ENCODE data around the gene LRP1B. TPM values are rescaled to one million over a fixed set of nuclear protein-coding genes. Genes with fewer than 3 reads are reported as not detected.

Gene LRP1B
- total RNA-seq, 4 donors from 2014 or later = 3.6 to 10.1 (median 6.1) TPM

DNA sequence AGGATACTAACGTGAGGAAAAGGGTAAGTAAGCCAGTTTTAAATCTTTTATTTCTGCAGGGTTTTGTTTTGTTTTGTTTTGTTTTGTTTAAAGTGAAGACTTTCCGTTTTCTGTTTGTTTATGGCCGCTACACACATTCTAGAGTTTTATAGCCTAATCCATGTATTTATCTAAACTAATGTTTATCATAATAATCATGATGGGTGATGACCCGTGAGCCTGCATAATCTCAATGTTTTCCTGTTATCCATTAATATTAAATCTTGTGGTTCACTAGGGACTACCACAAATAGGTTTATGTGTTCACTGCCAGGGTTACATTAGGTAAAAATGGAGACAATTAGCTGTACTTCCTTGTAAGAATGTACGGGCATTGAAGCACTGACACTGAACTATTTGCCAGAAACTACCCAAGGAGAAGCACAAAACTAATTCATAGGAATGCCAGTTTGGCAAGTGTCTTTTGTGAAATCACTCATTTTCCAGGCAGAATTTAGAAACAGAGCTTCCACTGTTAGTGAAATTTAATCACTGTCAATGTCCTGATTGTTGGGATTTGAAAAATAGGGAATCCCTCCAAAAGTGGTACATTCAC lies 574.8 kb downstream of the LRP1B start:
- no peak for ATAC-seq (ENCODE audit: low FRiP score)
- TF ChIP-seq, protein P1, sequence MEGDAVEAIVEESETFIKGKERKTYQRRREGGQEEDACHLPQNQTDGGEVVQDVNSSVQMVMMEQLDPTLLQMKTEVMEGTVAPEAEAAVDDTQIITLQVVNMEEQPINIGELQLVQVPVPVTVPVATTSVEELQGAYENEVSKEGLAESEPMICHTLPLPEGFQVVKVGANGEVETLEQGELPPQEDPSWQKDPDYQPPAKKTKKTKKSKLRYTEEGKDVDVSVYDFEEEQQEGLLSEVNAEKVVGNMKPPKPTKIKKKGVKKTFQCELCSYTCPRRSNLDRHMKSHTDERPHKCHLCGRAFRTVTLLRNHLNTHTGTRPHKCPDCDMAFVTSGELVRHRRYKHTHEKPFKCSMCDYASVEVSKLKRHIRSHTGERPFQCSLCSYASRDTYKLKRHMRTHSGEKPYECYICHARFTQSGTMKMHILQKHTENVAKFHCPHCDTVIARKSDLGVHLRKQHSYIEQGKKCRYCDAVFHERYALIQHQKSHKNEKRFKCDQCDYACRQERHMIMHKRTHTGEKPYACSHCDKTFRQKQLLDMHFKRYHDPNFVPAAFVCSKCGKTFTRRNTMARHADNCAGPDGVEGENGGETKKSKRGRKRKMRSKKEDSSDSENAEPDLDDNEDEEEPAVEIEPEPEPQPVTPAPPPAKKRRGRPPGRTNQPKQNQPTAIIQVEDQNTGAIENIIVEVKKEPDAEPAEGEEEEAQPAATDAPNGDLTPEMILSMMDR (IDR thresholded peaks at IDR 0.05) = no peak

DNA sequence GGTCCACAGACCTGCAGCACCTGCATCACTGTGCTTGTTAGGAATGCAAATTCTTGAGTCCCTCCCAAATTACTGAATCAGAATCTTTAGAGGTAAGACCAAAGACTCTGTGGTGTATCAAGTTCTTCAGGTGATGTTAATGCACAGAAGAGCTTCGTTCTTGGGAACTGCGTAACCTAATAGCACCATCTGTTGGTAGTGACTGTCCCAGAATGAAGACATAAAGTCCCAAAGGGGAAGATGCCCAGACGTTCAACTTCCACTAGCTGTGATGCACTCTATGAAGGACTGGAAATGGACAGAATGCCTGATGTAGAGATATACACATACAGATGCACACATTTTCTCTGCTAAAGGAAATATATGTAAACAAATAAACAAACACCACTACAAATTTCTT lies 576.0 kb downstream of the LRP1B start:
- DNase-seq (ENCODE audit: low spot score) (no peak), ATAC-seq (ENCODE audit: low FRiP score) (no peak)
- TF ChIP-seq, protein P1 (IDR thresholded peaks at IDR 0.05) = no peak

More for the DNA sequence above, 574.8 kb downstream of the LRP1B start:
- no peak for DNase-seq (ENCODE audit: low spot score)

DNA sequence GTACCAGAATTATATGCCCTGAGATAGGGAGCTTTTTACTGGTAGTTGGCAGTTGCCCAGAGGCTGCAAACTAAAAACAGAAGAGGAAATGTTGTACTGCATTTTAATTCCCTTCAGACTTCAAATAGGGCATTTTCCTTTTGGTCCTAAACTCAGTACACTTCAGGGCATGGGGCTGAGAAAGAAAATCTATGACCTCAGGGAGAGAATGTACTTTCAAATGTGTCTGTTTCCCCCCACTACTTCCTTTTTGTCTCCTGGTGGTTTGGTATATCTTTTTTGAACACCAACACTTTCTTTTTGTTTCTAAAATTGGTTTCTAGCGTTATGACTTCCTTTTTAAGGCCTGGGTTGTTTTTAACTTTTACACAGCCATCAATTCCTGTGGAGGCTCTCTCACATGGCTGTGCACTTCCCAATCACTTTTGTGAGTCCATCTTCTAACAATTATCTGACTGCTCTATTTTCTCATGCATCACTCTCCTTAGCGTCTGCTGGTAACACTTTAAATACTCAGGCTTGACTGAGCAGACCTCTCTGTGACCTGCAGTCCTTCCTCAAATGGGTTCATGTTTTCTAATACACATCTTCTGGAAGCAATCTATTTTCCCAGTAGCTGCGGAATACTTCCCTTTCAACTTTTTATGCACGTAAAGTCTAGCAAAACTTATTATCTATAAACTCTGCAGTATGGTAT lies 596.0 kb downstream of the LRP1B start:
- ATAC-seq (ENCODE audit: low FRiP score) = no peak
- TF ChIP-seq, protein P1 (IDR thresholded peaks at IDR 0.05) = no peak

DNA sequence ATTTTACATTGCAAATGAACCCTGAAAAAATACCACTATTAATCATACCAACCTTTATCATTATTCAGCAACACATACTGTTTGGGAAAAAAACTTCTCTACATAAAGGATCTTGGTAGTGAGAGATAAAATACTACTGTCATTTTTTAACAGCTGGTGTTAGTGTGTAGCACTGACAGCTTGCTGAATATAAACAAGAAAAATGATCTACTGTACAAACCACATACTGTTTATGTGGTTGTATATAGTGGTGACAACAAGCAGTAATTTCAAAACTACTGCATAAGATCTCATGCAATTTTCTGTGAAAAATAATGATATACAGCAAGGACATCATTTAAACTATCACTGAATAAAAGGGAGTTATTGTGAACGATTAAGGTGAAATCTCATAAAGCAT lies 601.2 kb downstream of the LRP1B start:
- TF ChIP-seq, protein P1 (IDR thresholded peaks at IDR 0.05) = no peak
- ATAC-seq (ENCODE audit: low FRiP score) (no peak), DNase-seq (ENCODE audit: low spot score) (no peak)

More for the DNA sequence above, 596.0 kb downstream of the LRP1B start:
- no peak for DNase-seq (ENCODE audit: low spot score)

DNA sequence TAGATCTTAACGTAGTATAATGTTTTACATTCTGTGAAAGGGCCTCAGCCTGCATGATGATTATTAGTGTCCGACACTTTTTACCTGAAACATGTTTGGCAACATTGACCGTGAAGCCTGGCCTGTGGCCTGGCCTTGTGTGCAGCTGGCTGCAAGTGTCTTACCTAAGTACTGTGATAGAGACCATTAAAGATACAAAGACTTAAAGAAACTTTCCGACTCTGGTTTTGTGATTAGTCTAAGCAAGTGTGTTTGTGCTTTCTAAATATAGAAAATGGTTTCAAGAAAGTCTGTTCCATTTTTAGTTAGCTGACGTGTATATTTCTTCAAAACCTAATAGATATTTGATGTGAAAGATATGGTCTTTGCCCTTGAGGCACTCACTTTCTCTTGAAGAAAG lies 601.8 kb downstream of the LRP1B start:
- DNase-seq (ENCODE audit: low spot score) (no peak), ATAC-seq (ENCODE audit: low FRiP score) (no peak)
- TF ChIP-seq, protein P1 (IDR thresholded peaks at IDR 0.05) = no peak

DNA sequence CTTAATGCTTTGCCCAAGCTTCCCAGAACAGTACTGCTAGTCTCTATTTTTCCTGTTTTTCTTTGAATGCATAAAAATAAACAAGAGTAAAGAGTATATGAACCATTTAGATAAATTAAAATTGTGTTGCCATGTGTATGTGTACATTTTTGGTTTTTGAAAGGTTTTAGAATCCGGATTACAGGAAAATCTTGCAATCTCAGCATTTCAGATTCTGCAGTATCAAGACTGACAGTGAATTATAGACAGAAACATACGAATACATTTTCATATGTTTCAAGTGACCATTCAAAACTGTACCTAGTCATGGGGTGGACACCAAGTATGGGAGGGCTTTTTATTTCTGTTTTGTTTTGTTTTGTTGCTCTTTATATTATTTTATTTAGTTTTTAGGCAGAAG lies 604.1 kb downstream of the LRP1B start:
- no peak for DNase-seq (ENCODE audit: low spot score)
- TF ChIP-seq, protein P1 (IDR thresholded peaks at IDR 0.05) = no peak
- ATAC-seq (ENCODE audit: low FRiP score) = no peak

DNA sequence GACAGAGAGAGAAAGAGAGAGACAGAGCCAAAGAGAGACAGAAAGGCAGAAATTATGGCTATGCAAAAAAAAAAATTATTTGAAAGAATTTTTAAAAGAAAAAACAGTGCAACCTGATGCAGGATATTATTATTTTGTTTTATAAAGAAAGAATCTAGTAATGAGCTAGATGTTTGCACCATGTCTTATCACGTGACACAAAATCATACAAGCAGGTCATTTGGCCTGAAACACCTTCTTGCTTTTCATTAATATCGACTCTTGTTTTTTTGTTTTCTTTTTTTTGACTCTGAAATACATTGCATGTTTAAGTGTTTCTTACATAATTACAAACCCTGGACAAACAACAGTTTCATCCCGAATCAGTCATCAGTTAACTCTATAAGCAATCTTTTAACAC lies 606.0 kb downstream of the LRP1B start:
- DNase-seq (ENCODE audit: low spot score) (no peak), ATAC-seq (ENCODE audit: low FRiP score) (no peak)
- TF ChIP-seq, protein P1 (IDR thresholded peaks at IDR 0.05) = no peak

Measured in omental fat pad (tissue), 4 donors.